EL (cell line): ENCODE measurements around the gene HOXB1.
A peak's percentile ranks its signal among the peaks of the same experiment; 100 is the strongest.

Experiments used
- DNase-seq: peaks from one replicate; pipeline ENCODE4 v3.0.0-alpha.2; 2016

Gene HOXB1

DNA sequence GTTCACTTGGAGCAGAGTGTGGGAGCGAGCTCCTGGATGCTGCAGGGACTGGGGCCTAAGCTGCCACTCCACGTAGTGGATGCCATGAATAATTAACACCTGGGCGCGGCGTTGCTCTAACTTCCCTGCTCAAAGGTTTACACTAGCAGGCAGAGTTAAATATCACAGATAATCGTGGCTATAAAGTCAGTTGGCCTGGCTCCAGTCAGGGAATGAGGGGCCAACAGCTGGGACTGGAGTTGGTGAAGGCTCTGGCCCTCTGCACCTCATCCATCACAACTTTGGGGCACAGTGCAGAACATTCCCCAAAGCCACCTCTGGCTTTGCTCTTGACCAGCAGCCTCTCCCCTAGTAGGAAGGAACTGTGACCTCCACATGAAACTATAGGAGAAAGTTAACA is 36.4 kb upstream of the HOXB1 start:
- no peak for DNase-seq

DNA sequence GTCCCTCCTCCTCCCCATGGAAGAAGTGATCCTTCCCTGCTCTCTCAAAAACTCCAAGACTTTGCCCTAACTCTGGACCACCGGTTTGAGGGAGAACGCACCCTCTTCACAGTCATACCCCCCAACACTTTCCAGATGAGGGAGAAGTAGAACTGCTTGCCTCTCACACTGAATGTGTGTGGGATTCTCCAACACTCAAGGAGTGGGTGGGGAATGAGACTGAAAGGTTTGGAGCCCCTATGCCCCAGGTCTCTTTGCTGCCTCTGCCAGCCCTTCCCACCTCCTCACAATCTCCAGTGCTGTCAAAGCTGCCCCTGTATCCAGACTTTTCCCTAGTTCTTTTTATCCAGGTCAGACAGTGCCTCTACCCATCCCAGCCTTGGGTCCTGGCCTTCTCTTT is 35.9 kb upstream of the HOXB1 start:
- no peak for DNase-seq

- no peak for DNase-seq
Measured at GRCh38 chr17:48565925-48566710, 35.3 kb upstream of the HOXB1 start.

- no peak for DNase-seq
Measured at GRCh38 chr17:48565022-48565554, 34.3 kb upstream of the HOXB1 start.

DNA sequence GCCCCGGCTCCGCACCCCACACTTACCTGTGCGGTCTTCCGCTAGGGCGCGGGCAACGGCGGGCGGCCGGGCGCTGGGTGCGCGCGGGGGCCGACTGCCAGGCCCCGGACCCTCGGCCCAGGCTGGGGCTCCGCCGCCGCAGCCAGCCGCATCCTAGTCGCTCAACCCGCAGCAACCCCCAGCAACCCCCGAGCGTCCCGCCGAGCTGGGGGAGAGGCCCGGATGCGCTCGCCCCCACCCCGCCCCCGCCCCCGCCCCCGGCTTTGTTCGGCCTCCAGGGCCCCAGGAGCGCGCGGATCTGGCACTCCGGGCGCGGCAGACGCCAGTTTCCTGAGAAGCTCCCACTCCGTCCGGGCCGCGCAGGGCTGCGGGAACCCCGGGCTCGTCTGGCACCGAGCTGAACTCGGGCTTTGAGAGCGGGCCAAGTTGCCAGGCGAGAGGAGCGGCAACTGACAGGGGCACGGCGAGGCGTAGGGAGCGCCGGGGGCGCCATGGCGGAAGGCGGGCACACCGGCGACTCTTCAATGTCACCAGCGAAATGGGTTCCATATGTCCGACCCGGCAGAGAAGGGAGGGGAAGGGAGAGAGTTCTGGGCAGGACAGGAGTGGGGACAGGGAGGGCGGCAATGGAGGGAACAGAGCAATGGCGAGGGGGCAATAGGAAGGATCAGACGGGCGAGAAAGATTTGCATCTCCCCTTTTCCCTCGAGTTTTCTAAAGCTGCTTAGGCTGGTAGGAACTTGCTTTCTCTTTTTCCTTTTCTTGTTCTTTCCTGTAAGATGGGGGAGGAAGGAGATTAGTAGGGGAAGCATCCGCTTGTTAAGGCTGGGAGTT is 33.6 kb upstream of the HOXB1 start:
- no peak for DNase-seq

GRCh38 chr17:48563867-48564187 is 33.0 kb upstream of the HOXB1 start:
- DNase-seq, result no peak

- no peak for DNase-seq
Measured at GRCh38 chr17:48563385-48563838, 32.6 kb upstream of the HOXB1 start.

DNA sequence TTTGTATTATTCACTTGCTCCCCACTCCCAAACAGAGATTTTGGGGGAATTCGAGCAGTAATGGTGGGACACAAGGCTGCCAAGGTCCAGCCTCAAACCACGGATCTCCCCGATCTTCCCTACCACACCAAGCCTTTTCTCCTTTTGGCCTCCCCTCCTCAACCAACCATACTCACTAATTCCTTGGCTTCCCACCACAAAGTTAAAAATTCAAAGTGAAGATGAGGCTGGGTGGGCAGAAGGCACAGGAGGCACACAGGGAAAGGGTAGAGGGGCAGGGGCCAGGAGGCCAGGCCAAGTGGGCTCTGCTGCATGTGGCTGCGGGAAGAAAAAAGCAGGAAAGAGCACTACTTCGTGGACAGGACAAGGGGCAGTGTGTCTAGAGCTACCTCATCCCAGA is 32.1 kb upstream of the HOXB1 start:
- no peak for DNase-seq

DNA sequence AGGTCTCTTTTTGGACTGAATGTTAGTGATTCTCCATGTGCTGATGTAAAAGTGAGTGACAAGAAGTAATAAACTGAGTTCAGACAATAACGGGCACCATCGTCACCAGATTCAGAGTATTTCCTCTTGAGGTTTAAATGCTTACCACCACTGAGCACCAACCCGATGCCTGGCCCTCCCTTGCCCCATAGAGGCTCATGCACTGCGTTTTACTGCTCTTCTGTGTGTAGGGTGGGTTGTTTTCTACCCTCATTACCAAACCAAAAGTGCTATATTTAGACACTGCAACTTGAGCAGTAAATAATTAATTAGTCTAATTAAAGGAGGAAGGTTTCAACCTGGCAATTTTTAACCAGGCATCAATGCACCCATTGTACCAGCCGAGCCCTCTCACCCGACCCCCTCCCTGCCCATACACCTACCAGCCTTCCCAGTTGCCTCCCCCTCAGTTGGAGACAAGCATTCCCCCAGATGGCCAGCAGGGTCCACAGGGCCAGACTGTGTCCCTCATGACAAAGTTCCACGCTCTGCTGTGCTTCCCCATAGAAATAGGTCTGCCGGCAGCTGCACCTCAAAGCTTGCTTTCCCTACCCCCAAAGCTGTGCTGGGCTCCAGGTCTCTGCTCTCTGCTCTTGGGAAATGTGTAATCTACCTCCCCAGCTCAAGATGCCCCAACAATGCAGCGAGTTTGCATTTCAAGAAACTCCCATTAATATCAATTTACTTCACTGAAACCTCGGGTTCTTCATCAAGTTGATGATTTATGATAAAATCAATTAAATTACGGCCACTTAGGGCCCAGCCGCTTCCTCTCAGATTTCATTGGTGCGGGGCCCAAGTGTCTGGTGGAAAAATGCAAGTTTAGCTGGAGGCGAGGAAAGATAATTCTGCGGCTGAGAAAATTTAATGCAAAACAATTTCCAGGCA is 31.3 kb upstream of the HOXB1 start:
- no peak for DNase-seq

GRCh38 chr17:48559840-48560817 is 29.3 kb upstream of the HOXB1 start:
- DNase-seq, result no peak

- no peak for DNase-seq
Measured at GRCh38 chr17:48559122-48559839, 28.5 kb upstream of the HOXB1 start.

GRCh38 chr17:48558831-48559121 is 28.0 kb upstream of the HOXB1 start:
- DNase-seq, result no peak

DNA sequence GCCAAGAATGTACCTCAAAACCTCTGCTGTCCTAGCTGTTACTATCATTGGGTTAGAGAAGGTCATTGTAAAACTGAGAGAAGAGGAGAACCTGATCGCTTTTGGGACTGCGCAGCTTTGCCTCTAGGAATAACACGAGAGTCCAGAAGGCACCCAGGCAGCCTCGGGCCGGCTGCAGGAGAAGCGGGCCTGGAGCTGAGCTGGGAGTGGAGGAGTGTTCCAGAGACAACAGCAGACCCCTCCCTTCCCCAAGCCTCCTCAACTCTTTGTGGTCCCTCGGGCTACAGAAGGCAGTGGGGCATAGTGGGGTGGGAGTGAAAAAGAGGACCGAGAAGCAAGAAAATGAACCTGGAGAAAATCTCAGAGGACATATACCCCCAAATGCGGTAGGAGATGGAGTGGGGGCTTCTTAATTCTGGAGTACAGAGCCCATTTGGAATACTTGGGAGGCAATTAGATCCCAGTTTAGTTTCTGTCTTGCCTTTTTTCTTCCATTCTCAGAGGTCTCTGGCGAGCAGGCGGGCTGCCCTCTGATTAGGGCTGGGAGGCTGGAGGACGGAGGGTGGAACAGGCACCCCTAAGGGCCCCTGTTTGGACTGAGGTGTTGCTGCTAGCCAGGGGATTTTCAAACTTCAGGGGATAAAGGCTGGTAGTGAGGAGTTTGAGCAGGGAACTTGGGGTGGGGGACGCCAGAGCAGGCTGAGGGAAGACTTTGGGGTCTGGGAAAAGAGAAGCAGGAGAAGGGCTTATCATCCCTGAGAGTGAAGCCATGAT is 27.4 kb upstream of the HOXB1 start:
- DNase-seq, result no peak

DNA sequence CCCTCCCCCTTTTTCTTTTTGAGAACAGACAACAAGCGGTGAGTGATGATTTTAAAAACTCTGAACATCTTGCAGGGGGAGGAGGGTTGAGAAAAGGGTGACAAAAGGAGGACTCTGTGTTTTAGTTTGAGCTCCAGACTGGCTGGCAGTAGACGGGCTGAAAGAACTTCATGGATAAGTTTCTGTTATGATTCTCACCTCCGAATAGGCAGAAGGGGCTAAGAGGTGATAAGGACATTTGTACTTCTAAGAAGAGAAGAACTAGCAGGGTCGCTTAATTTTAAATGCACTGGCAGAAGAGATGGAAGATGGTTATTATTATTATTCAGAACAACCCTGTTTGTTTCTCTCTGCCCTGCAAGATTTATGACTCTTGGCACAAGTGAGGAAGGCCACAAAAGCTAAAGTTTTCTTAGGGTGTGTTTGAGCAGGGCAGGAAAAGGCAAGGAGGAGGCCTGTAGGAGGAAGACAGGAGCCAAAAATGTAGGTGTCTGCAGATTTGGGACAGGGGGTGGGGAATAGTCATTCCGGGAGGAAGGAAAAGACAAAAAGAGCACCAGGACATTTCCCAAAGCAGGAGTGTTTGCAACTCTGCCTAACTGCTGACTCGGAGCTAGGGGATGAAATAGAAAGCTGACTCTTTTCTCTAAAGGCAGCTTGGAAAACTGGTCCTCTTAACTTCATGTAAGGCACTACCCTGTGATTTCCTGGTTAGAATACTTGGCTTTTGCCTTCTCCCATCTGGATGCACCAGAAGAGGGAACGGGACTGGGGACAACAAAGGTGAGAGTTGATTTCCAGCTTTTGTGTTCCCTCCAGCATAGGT is 26.0 kb upstream of the HOXB1 start:
- no peak for DNase-seq

- no peak for DNase-seq
Measured at GRCh38 chr17:48556229-48556575, 25.4 kb upstream of the HOXB1 start.

DNA sequence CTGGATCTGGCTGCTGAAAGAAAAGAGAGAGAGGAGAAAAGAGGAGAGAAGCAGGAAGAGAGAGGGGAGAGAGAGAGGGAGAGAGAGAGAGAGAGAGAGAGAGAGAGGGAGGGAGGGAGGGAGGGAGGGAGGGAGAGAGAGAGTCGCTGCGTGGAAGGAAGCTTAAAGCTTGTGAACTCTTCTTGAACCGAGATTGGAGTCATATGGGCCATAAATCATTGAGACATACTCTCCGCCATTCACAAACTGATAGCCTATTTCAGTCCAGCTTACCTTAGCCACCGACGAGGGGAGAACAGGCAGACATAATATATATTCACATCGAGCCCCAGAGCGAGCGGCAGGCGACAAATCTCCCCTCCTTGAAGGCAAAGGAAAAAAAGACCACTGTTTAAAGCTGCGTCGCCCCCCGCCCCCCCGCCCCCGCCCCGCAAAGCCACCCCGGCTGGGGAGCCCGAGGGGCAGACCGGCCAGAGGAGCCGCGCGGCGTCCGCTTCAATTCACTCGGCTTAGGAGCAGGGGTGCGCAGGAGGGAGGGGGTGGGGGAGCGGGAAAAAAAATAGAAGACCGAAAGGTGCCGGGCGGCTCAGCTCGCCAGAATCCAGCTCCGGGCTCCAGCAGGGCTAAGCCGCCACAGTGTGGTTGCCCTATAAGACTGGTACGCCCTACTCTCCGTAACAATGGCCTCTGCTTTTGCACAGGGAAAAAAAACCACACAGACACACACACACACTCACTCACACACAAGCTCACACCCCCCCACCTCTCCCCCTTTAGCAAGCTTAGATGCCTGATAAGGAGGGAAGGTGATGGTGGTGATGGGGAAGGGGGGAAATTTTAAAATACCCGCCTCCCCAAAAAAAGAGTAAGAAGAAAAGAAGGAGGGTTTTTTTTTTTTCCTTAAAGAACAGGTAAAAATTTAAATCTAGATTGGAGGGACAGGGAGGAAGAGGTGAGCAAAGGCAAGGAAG is 24.7 kb upstream of the HOXB1 start:
- peak; percentile 46 for DNase-seq

DNA sequence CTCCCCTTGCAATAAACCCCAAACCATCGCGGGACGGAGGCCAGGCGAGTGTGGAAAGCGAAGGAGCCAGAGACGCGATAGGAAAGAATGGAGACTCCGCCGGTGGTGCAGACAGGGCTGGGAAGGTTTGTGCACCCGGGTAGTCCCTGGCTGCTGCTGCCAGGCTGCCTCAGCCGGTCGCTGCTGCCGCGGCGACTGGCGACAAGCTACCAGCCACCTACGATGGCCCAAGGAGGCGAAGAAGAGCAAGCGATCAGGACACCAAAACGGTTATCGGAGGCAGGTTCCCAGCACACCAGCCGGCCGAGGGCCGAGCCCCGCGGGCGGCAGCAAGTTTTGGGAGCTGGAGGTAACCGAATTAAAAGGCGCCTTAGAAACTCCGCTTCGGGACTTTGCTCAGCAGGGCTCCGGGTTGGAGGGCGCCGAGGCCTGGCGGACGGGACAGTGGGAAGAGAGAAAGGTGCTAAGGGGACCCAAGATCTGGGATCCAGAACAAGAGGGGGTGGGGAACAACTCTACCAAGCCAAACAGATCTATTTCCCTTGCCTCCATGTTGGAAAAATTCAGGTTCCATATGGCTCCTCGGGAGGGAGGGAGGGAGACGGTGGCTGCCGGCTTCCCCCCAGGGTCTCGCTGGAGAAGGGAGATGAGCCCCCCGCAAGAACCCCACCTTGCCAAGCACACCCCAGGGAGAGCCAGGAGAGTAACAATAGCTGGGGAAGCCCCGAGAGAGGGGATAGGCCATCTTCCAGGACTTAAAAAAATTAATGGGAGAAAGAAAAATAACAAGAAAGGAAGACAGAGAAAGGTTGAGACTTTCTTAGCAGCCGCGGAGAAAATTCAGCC is 23.8 kb upstream of the HOXB1 start:
- DNase-seq, result no peak
